NK-92 (cell line): Measurements from ENCODE around the gene TMEM86B.
"Not testable (repeated sequence)": the region's sequence is repeated elsewhere in the genome, so short reads cannot be mapped to it uniquely, and the experiment has no call there.

ENCODE experiments used
- DNase-seq: peaks from one replicate; lab custom pipeline; 2025; ENCODE audit not compliant: unreplicated experiment; lab: John Stamatoyannopoulos, UW

TMEM86B gene

GRCh38 chr19:55242517-55242916 lies 14.0 kb upstream of the TMEM86B start:
- no peak for DNase-seq

- no peak for DNase-seq
Measured at GRCh38 chr19:55241935-55242464, 13.4 kb upstream of the TMEM86B start.

- no peak for DNase-seq
Measured at GRCh38 chr19:55241143-55241934, 12.8 kb upstream of the TMEM86B start.

GRCh38 chr19:55240713-55241020 lies 12.1 kb upstream of the TMEM86B start:
- DNase-seq = no peak

GRCh38 chr19:55239004-55239403 lies 10.4 kb upstream of the TMEM86B start:
- no peak for DNase-seq

GRCh38 chr19:55238030-55238429 lies 9.5 kb upstream of the TMEM86B start:
- no peak for DNase-seq

- DNase-seq = no peak
Measured at GRCh38 chr19:55232986-55233385, 4.4 kb upstream of the TMEM86B start.

GRCh38 chr19:55232286-55232602 lies 3.7 kb upstream of the TMEM86B start:
- no peak for DNase-seq

GRCh38 chr19:55231391-55232285 lies 3.1 kb upstream of the TMEM86B start:
- DNase-seq = no peak

GRCh38 chr19:55230780-55231179 lies 2.2 kb upstream of the TMEM86B start:
- no peak for DNase-seq

GRCh38 chr19:55230329-55230728 lies 1.8 kb upstream of the TMEM86B start:
- no peak for DNase-seq

GRCh38 chr19:55229789-55230182 lies 1.2 kb upstream of the TMEM86B start:
- DNase-seq = no peak

GRCh38 chr19:55229145-55229788 lies 704 bp upstream of the TMEM86B start:
- no peak for DNase-seq

- DNase-seq = no peak
Measured at GRCh38 chr19:55228015-55228391, 560 bp downstream of the TMEM86B start.

- DNase-seq = no peak
Measured at GRCh38 chr19:55227241-55228014, 1.1 kb downstream of the TMEM86B start.

- no peak for DNase-seq
Measured at GRCh38 chr19:55226788-55227187, 1.8 kb downstream of the TMEM86B start.

- no peak for DNase-seq
Measured at GRCh38 chr19:55226273-55226672, 2.3 kb downstream of the TMEM86B start.

- DNase-seq = no peak
Measured at GRCh38 chr19:55225415-55225958, 3.1 kb downstream of the TMEM86B start.

- DNase-seq = not testable (repeated sequence)
Measured at GRCh38 chr19:55224679-55225414, 3.7 kb downstream of the TMEM86B start.

- no peak for DNase-seq
Measured at GRCh38 chr19:55224038-55224665, 4.4 kb downstream of the TMEM86B start.
